H1 (cell line): ENCODE results near the gene ANXA1. TPM values are rescaled to one million over a fixed set of nuclear protein-coding genes. Genes with fewer than 3 reads are reported as not detected.

Experiments
- CTCF ChIA-PET: fragments of 300-600 bp; sonication (Branson Sonifier 250); formaldehyde crosslinking; loops from one replicate; lab custom pipeline; 2021; ENCODE audit not compliant: partially characterized antibody; lab: Charles Lee
- POLR2A ChIA-PET: fragments of 300-600 bp; sonication (Branson Sonifier 250); formaldehyde crosslinking; loops from one replicate; lab custom pipeline; 2021; ENCODE audit warnings: inconsistent platforms; ENCODE audit not compliant: partially characterized antibody; lab: Charles Lee
- DNase-seq, 2 experiments: peaks; one replicate each; pipeline versions ENCODE4 v3.0.0 to v3.0.0-alpha.2; 2010 to 2022; ENCODE audit warnings: low spot score in 2 of 2, low read depth in 1 of 2, mixed read lengths in 1 of 2
- FAIRE-seq: peaks from 2 replicates; lab custom pipeline; 2011; peaks lifted over from hg19 to GRCh38; lab: Jason Lieb, UNC
- H2AFZ ChIP-seq: 2 replicates; pipeline ENCODE4 v1.8.1; 2012; ENCODE audit warnings: low read length, inconsistent platforms
- H2AK5ac ChIP-seq: 2 replicates; pipeline ENCODE4 v1.6.1; 2013; ENCODE audit warnings: low read depth, low read length
- H2BK120ac ChIP-seq: replicated peaks from 2 replicates; pipeline ENCODE3; 2013; ENCODE audit warnings: low read depth, low read length, inconsistent platforms
- H2BK12ac ChIP-seq: 2 replicates; pipeline ENCODE4 v1.6.1; 2013; ENCODE audit warnings: low read depth, low read length
- H2BK15ac ChIP-seq: 2 replicates; pipeline ENCODE4 v1.6.1; 2013; ENCODE audit warnings: low read length
- H2BK20ac ChIP-seq: 2 replicates; pipeline ENCODE4 v1.6.1; 2013; ENCODE audit warnings: low read length
- H2BK5ac ChIP-seq: 2 replicates; pipeline ENCODE4 v1.6.1; 2013; ENCODE audit warnings: low read depth, low read length
- H3K14ac ChIP-seq: 2 replicates; pipeline ENCODE4 v1.6.1; 2013; ENCODE audit warnings: inconsistent platforms; ENCODE audit not compliant: insufficient read length
- H3K18ac ChIP-seq: 2 replicates; pipeline ENCODE4 v1.6.1; 2013; ENCODE audit warnings: low read length; ENCODE audit errors: extremely low read depth
- H3K23ac ChIP-seq: 2 replicates; pipeline ENCODE4 v1.6.1; 2013; ENCODE audit warnings: inconsistent platforms; ENCODE audit not compliant: insufficient read length
- H3K23me2 ChIP-seq: 2 replicates; pipeline ENCODE4 v1.6.1; 2013; ENCODE audit warnings: low read depth, low read length
- H3K27ac ChIP-seq: 2 replicates; pipeline ENCODE4 v1.6.1; 2011; ENCODE audit warnings: low read depth, low read length, inconsistent platforms
- H3K27me3 ChIP-seq, 4 experiments: replicated peaks in 1 of 4; 1 replicate in 1 of 4; 2 replicates in 3 of 4; pipeline versions ENCODE4 v1.6.1 to v1.8.1; 2011 to 2013; ENCODE audit warnings: low read length in 3 of 4, mild to moderate bottlenecking in 3 of 4, inconsistent platforms in 2 of 4, mixed read lengths in 2 of 4, moderate library complexity in 1 of 4; ENCODE audit not compliant: control insufficient read depth in 3 of 4, insufficient read depth in 3 of 4; ENCODE audit errors: extremely low read depth in 1 of 4
- H3K36me3 ChIP-seq, 4 experiments: 2 replicates each; pipeline versions ENCODE4 v1.6.1 to v1.8.1; 2011 to 2013; ENCODE audit warnings: mild to moderate bottlenecking in 4 of 4, low read length in 3 of 4, moderate library complexity in 2 of 4, control low read depth in 1 of 4, inconsistent platforms in 1 of 4; ENCODE audit not compliant: insufficient read depth in 4 of 4, control insufficient read depth in 2 of 4
- H3K4ac ChIP-seq: replicated peaks from 2 replicates; pipeline ENCODE3; 2013; ENCODE audit warnings: low read length, low read depth, mixed read lengths, inconsistent platforms; ENCODE audit not compliant: insufficient read length
- H3K4me1 ChIP-seq, 4 experiments: replicated peaks in 1 of 4; 1 replicate in 1 of 4; 2 replicates in 3 of 4; pipeline versions ENCODE4 v1.6.1 to v1.8.1; 2011 to 2013; ENCODE audit warnings: low read length in 3 of 4, inconsistent platforms in 2 of 4, mixed read lengths in 1 of 4; ENCODE audit not compliant: insufficient read depth in 4 of 4, control insufficient read depth in 3 of 4
- H3K4me2 ChIP-seq, 2 experiments: 2 replicates each; pipeline versions ENCODE4 v1.6.1 to v1.8.1; 2011 to 2013; ENCODE audit warnings: low read depth in 2 of 2, low read length in 2 of 2, control low read depth in 1 of 2, inconsistent platforms in 1 of 2, mild to moderate bottlenecking in 1 of 2; ENCODE audit not compliant: insufficient read depth in 1 of 2
- H3K4me3 ChIP-seq, 4 experiments: fragments of 200-600, 300-600 bp in 1 of 4; sonication (generic), shearing (Covaris generic), sonication (Bioruptor Twin) in 1 of 4; 2 replicates each; pipeline versions ENCODE4 v1.5.1 to v1.8.1; 2011 to 2016; ENCODE audit warnings: low read length in 4 of 4, low read depth in 3 of 4, control low read depth in 2 of 4, inconsistent platforms in 2 of 4, mild to moderate bottlenecking in 2 of 4, mixed read lengths in 1 of 4, moderate library complexity in 1 of 4; ENCODE audit not compliant: insufficient read depth in 2 of 4; ENCODE audit errors: extremely low read depth in 1 of 4
- H3K56ac ChIP-seq: replicated peaks from 2 replicates; pipeline ENCODE3; 2013; ENCODE audit warnings: low read depth, mild to moderate bottlenecking, mixed read lengths, low read length, inconsistent platforms; ENCODE audit not compliant: insufficient read length
- H3K79me1 ChIP-seq: 2 replicates; pipeline ENCODE4 v1.6.1; 2013; ENCODE audit warnings: low read depth, low read length, control low read depth
- H3K79me2 ChIP-seq, 2 experiments: 2 replicates each; pipeline versions ENCODE4 v1.6.1 to v1.8.1; 2012 to 2013; ENCODE audit warnings: low read length in 2 of 2, mild to moderate bottlenecking in 2 of 2, inconsistent platforms in 1 of 2; ENCODE audit not compliant: insufficient read depth in 2 of 2, control insufficient read depth in 1 of 2
- H3K9ac ChIP-seq, 4 experiments: replicated peaks in 1 of 4; 1 replicate in 1 of 4; 2 replicates in 3 of 4; pipeline versions ENCODE4 v1.6.1 to v1.8.1; 2011 to 2013; ENCODE audit warnings: low read depth in 3 of 4, low read length in 3 of 4, control low read depth in 2 of 4, mild to moderate bottlenecking in 2 of 4, moderate library complexity in 2 of 4, inconsistent platforms in 1 of 4; ENCODE audit errors: extremely low read depth in 1 of 4
- H3K9me3 ChIP-seq, 2 experiments: 2 replicates each; pipeline versions ENCODE4 v1.6.1 to v1.8.1; 2012 to 2013; ENCODE audit warnings: mild to moderate bottlenecking in 2 of 2, moderate library complexity in 2 of 2, control low read depth in 1 of 2, inconsistent platforms in 1 of 2, low read depth in 1 of 2, low read length in 1 of 2, mixed read lengths in 1 of 2; ENCODE audit not compliant: insufficient read depth in 2 of 2
- H4K20me1 ChIP-seq, 2 experiments: replicated peaks in 1 of 2; 2 replicates each; pipeline versions ENCODE3 to v1.8.1; 2011 to 2013; ENCODE audit warnings: inconsistent platforms in 2 of 2, low read length in 2 of 2, mild to moderate bottlenecking in 1 of 2; ENCODE audit not compliant: insufficient read depth in 2 of 2, control insufficient read depth in 1 of 2
- H4K5ac ChIP-seq: 2 replicates; pipeline ENCODE4 v1.6.1; 2013; ENCODE audit warnings: low read length, low read depth, mixed read lengths, inconsistent platforms; ENCODE audit not compliant: insufficient read length
- H4K8ac ChIP-seq: 2 replicates; pipeline ENCODE4 v1.8.0; 2013; ENCODE audit warnings: mild to moderate bottlenecking, moderate library complexity, low read length, inconsistent platforms; ENCODE audit not compliant: insufficient read depth; ENCODE audit errors: extremely low read depth
- H4K91ac ChIP-seq: replicated peaks from 2 replicates; pipeline ENCODE3; 2013; ENCODE audit warnings: low read length, mixed read lengths, inconsistent platforms; ENCODE audit not compliant: insufficient read length
- CEBPB ChIP-seq: IDR thresholded peaks from 2 replicates; pipeline ENCODE4 v1.6.1; 2012; ENCODE audit warnings: low read depth, low read length
- FOSL1 ChIP-seq: IDR thresholded peaks from 2 replicates; pipeline ENCODE4 v1.6.1; 2011; ENCODE audit warnings: mild to moderate bottlenecking, low read depth, low read length, moderate library complexity; ENCODE audit not compliant: insufficient read depth
- POU5F1 ChIP-seq: IDR thresholded peaks from 2 replicates; pipeline ENCODE4 v1.6.1; 2011; ENCODE audit warnings: low read depth, mild to moderate bottlenecking, low read length, moderate library complexity
- SAP30 ChIP-seq: fragments of 300-600 bp; sonication (generic); IDR thresholded peaks from 2 replicates; pipeline ENCODE4 v1.7.1; 2012; ENCODE audit warnings: low read length, moderate library complexity, mild to moderate bottlenecking, inconsistent platforms; ENCODE audit not compliant: insufficient read depth, insufficient replicate concordance
- WGBS, 2 experiments: shearing (Covaris generic) in 1 of 2; methylation state at CpG; one replicate each; pipeline versions ENCODE4 v1.1.6 to v1.1.7; 2013 to 2015; ENCODE audit warnings: low lambda C conversion rate in 2 of 2, mixed read lengths in 2 of 2, inconsistent platforms in 1 of 2, low coverage in 1 of 2, missing lambda C conversion rate in 1 of 2; ENCODE audit not compliant: insufficient replicate concordance in 2 of 2, insufficient coverage in 1 of 2, insufficient read length in 1 of 2; ENCODE audit errors: extremely low coverage in 1 of 2, missing lambda C conversion rate in 1 of 2; 5-methylcytosine and 5-hydroxymethylcytosine counted together
- polyA plus RNA-seq, 7 experiments: library from polyadenylated mRNA; depleted of rRNA in 3 of 7; stranded (reverse) in 5 of 7; unstranded in 2 of 7; fragments of >200 nt in 5 of 7; fragments of 200-250 nt in 2 of 7; gene quantifications; 1 replicate in 5 of 7; 2 replicates in 1 of 7; 4 replicates in 1 of 7; pipeline versions ENCODE4 v1.2.1 to v1.2.3, GENCODE V29; 2011 to 2013; ENCODE audit warnings: missing spikeins in 2 of 7, mixed read lengths in 2 of 7
- total RNA-seq: library from RNA; stranded (reverse); fragmentation: NEBNext Ultra II Directional; extraction: Animal tissue kit (Norgen Biotek cat#: 25700); gene quantifications from 2 replicates; pipeline ENCODE4 v1.2.1, GENCODE V29; 2021

The ANXA1 gene
- total and polyA plus RNA-seq, 2 of the 8 experiments (the other 6 are each of a cell fraction or from before 2014, with no cell fraction given): 0.71 to 5.7 TPM

DNA sequence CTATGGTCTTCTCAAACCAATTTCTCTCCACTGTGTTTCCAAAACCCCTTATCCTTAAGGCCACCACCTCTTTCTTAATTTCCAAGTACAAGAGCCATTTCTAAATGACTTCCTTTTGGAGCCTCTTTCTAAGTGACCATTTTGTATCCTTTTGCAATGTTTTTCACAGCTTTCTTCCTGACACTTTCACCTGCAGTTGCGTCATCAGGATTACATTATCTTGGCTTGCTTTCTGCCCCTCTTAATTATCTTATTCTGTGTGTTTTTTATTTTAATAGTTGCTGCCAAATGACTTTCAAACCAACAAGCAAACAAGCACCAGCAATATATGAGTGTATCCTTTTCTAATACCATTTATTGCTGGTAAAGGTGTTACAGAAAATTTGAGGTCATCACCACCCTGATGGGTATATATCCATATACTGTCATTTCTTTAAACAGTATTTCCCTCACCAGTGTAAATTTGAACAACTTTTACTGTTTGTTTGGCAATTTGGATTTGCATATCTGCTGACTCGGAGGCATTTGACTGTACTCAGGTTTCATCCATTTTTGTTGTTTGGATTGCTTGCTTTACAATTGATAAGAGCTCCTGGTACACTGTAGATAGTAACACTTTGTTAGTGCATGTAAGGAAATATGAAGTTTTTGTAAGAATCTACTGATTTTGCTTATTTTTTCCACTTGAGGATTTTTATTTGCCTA is 5.4 kb upstream of the ANXA1 start:
- Histone ChIP-seq H2BK120ac (no peak overlapping the region), H3K14ac (no peak overlapping the region), H3K4me1 (peaks cover 0 to 3% (median 0%) of the 10 kb centered on the region in 4 experiments; a peak in 1 of 7 replicates), H3K27ac (no peak overlapping the region), H3K23me2 (no peaks in the 10 kb centered on the region), H3K79me1 (no peaks in the 10 kb centered on the region), H4K5ac (no peak overlapping the region), H2BK5ac (no peak overlapping the region), H2BK12ac (no peak overlapping the region), H2AK5ac (no peak overlapping the region), H3K27me3 (no peaks in the 10 kb centered on the region), H3K4ac (no peak overlapping the region), H2BK20ac (no peak overlapping the region), H2BK15ac (no peak overlapping the region), H3K4me3 (no peak overlapping the region), H3K9ac (no peak overlapping the region), H3K4me2 (no peak overlapping the region), H3K36me3 (no peaks in the 10 kb centered on the region), H4K20me1 (no peaks in the 10 kb centered on the region), H3K56ac (no peak overlapping the region), H4K8ac (no peak overlapping the region), H2AFZ (0 out of 2 replicates have a peak overlapping the region, but pooled peaks have one; percentile 38), H3K79me2 (no peaks in the 10 kb centered on the region), H3K23ac (no peak overlapping the region), H4K91ac (no peak overlapping the region), H3K18ac (no peak overlapping the region), H3K9me3 (no peaks in the 10 kb centered on the region)
- TF ChIP-seq POU5F1 (no peak), CEBPB (peak; percentile 22; the same call in 1 of the 2 replicates), SAP30 (no peak), FOSL1 (no peak)
- ChIA-PET CTCF (no interaction called here), POLR2A (no interaction called here)
- WGBS, 2 experiments: 88% methylated on average over 2 of the region's 2 CpGs; no CpG with 5 or more reads in 1 of the 2 experiments
- DNase-seq: no peak
- FAIRE-seq: no peak
